Activated naive CD8-positive, alpha-beta T cell treated with anti-CD3 and anti-CD28 coated beads, Interleukin-2, amount 10 ng/mL, durations not matched to agents 7 days and 5 days (primary cell): ENCODE measurements around the gene CFAP157. TPM values are rescaled to one million over a fixed set of nuclear protein-coding genes. Genes with fewer than 3 reads are reported as not detected.

Experiments
- total RNA-seq, 2 experiments: library from RNA; stranded (reverse); gene quantifications; one replicate each; pipeline ENCODE4 v1.2.3, GENCODE V29; 2021

The CFAP157 gene
- total RNA-seq, 2 experiments from 2014 or later, result 0.23 TPM; not detected in 1

Other genes starting within 250 kb of the CFAP157 start
- 10 to 100 TPM; 19.8 to 21.7 TPM for gene STXBP1, start 94.7 kb upstream of the CFAP157 start, total RNA-seq
- 10 to 100 TPM in 1 of 2 experiments, 1 to 10 TPM in 1; 9.9 to 13.1 TPM for gene PTRH1, start 8.7 kb downstream of the CFAP157 start, total RNA-seq
- gene TTC16, start 9.1 kb downstream of the CFAP157 start, total RNA-seq, result 1 to 10 TPM; 4.4 to 5.3 TPM
- gene TOR2A, start 28.3 kb downstream of the CFAP157 start, total RNA-seq, result 10 to 100 TPM; 21.7 to 24.4 TPM
- gene SH2D3C, start 71.7 kb downstream of the CFAP157 start, total RNA-seq, result 10 to 100 TPM; 64.6 to 67.1 TPM
- gene CDK9, start 79.0 kb downstream of the CFAP157 start, total RNA-seq, result 100 to 1,000 TPM; 134 to 136 TPM
- gene FPGS, start 95.9 kb downstream of the CFAP157 start, total RNA-seq, result 100 to 1,000 TPM; 108 to 109 TPM
- 10 to 100 TPM; 19.7 to 20.1 TPM for gene ENG, start 147.7 kb downstream of the CFAP157 start, total RNA-seq
- 10 to 100 TPM; 46.8 to 54.6 TPM for gene AK1, start 170.7 kb downstream of the CFAP157 start, total RNA-seq
- 100 to 1,000 TPM; 105 to 112 TPM for gene ST6GALNAC6, start 192.6 kb downstream of the CFAP157 start, total RNA-seq
- 10 to 100 TPM; 51.1 to 59.5 TPM for gene ST6GALNAC4, start 210.1 kb downstream of the CFAP157 start, total RNA-seq
- 1 to 10 TPM; 1.5 to 1.9 TPM for gene PIP5KL1, start 223.8 kb downstream of the CFAP157 start, total RNA-seq
- gene DPM2, start 230.9 kb downstream of the CFAP157 start, total RNA-seq, result 10 to 100 TPM; 49.2 to 54.2 TPM